CD4-positive, alpha-beta T cell treated with Interleukin-15 for 1 hour (primary cell): ENCODE data around the gene CSRNP3.

Source experiments
- DNase-seq: peaks from one replicate; pipeline ENCODE4 v3.0.0-alpha.2; 2020

Gene CSRNP3

GRCh38 chr2:165594231-165594934 is 124.9 kb downstream of the CSRNP3 start:
- no peak for DNase-seq

- DNase-seq: no peak
Observed at GRCh38 chr2:165594935-165595255, 125.4 kb downstream of the CSRNP3 start.

GRCh38 chr2:165596788-165597187 is 127.3 kb downstream of the CSRNP3 start:
- DNase-seq: no peak

- no peak for DNase-seq
Observed at GRCh38 chr2:165601065-165601830, 131.8 kb downstream of the CSRNP3 start.

- DNase-seq: no peak
Observed at GRCh38 chr2:165601928-165602521, 132.5 kb downstream of the CSRNP3 start.

- DNase-seq: no peak
Observed at GRCh38 chr2:165609672-165610071, 140.2 kb downstream of the CSRNP3 start.

GRCh38 chr2:165610591-165611029 is 141.1 kb downstream of the CSRNP3 start:
- no peak for DNase-seq

GRCh38 chr2:165617741-165618481 is 148.4 kb downstream of the CSRNP3 start:
- DNase-seq: no peak

GRCh38 chr2:165618806-165619205 is 149.3 kb downstream of the CSRNP3 start:
- no peak for DNase-seq

GRCh38 chr2:165621086-165621560 is 151.6 kb downstream of the CSRNP3 start:
- DNase-seq: no peak

- DNase-seq: no peak
Observed at GRCh38 chr2:165623161-165623560, 153.7 kb downstream of the CSRNP3 start.

- DNase-seq: no peak
Observed at GRCh38 chr2:165623783-165624469, 154.4 kb downstream of the CSRNP3 start.

- DNase-seq: no peak
Observed at GRCh38 chr2:165624470-165624800, 154.9 kb downstream of the CSRNP3 start.

GRCh38 chr2:165627470-165627869 is 158.0 kb downstream of the CSRNP3 start:
- no peak for DNase-seq

- DNase-seq: no peak
Observed at GRCh38 chr2:165629776-165630175, 160.3 kb downstream of the CSRNP3 start.

GRCh38 chr2:165630236-165630635 is 160.7 kb downstream of the CSRNP3 start:
- DNase-seq: no peak

- no peak for DNase-seq
Observed at GRCh38 chr2:165631089-165631488, 161.6 kb downstream of the CSRNP3 start.

GRCh38 chr2:165632594-165632993 is 163.1 kb downstream of the CSRNP3 start:
- no peak for DNase-seq

- no peak for DNase-seq
Observed at GRCh38 chr2:165633431-165633830, 163.9 kb downstream of the CSRNP3 start.

- no peak for DNase-seq
Observed at GRCh38 chr2:165634282-165634681, 164.8 kb downstream of the CSRNP3 start.

GRCh38 chr2:165634855-165635254 is 165.4 kb downstream of the CSRNP3 start:
- DNase-seq: no peak

GRCh38 chr2:165635532-165635931 is 166.0 kb downstream of the CSRNP3 start:
- no peak for DNase-seq

GRCh38 chr2:165636959-165637358 is 167.5 kb downstream of the CSRNP3 start:
- no peak for DNase-seq
